HEK293 (cell line): ENCODE results near the gene DNMT3B.

Source experiments
- HOXC10 ChIP-seq: sonication (generic); formaldehyde crosslinking; IDR thresholded peaks from 2 replicates; pipeline ENCODE4 v1.8.1; 2023; ENCODE audit warnings: mild to moderate bottlenecking, missing genetic modification reagents
- TCF7L2 ChIP-seq: IDR thresholded peaks from 2 replicates; pipeline ENCODE4 v1.6.1; 2011; ENCODE audit warnings: low read depth, mild to moderate bottlenecking, inconsistent platforms, low read length, moderate library complexity, borderline replicate concordance
- ZBTB20 ChIP-seq: fragments of 450-650 bp; formaldehyde crosslinking; IDR thresholded peaks from 2 replicates; pipeline ENCODE4 v1.5.1; 2016; ENCODE audit warnings: missing biosample characterization, missing genetic modification characterization
- ZNF48 ChIP-seq: fragments of 450-650 bp; formaldehyde crosslinking; IDR thresholded peaks from 2 replicates; pipeline ENCODE4 v1.5.1; 2016; ENCODE audit warnings: missing biosample characterization, missing genetic modification characterization
- ZNF521 ChIP-seq: fragments of 450-650 bp; formaldehyde crosslinking; IDR thresholded peaks from 2 replicates; pipeline ENCODE4 v1.5.1; 2017; ENCODE audit warnings: missing biosample characterization, mild to moderate bottlenecking, missing genetic modification characterization
- TF ChIP-seq, protein P1 (sequence below): fragments of 450-650 bp; formaldehyde crosslinking; IDR thresholded peaks from 2 replicates; pipeline ENCODE4 v1.5.1; 2016; ENCODE audit warnings: missing biosample characterization, missing genetic modification characterization
- TF ChIP-seq, protein P2 (sequence below): sonication (generic); formaldehyde crosslinking; IDR thresholded peaks from 2 replicates; pipeline ENCODE4 v1.8.1; 2022; ENCODE audit warnings: mild to moderate bottlenecking, moderate library complexity, missing genetic modification reagents
- TF ChIP-seq, protein P3 (sequence below): fragments of 450-650 bp; formaldehyde crosslinking; IDR thresholded peaks from 2 replicates; pipeline ENCODE4 v1.5.1; 2016; ENCODE audit warnings: missing biosample characterization, missing genetic modification characterization
- TF ChIP-seq, protein P4 (sequence below): fragments of 450-650 bp; formaldehyde crosslinking; IDR thresholded peaks from 2 replicates; pipeline ENCODE4 v1.5.1; 2016; ENCODE audit warnings: missing biosample characterization, missing genetic modification characterization
- TF ChIP-seq, protein P5 (sequence below): fragments of 450-650 bp; formaldehyde crosslinking; IDR thresholded peaks from 2 replicates; pipeline ENCODE4 v1.5.1; 2016; ENCODE audit warnings: missing biosample characterization, missing genetic modification characterization
- TF ChIP-seq, protein P6 (sequence below): fragments of 450-650 bp; formaldehyde crosslinking; IDR thresholded peaks from 2 replicates; pipeline ENCODE4 v1.5.1; 2016; ENCODE audit warnings: missing biosample characterization, missing genetic modification characterization
- TF ChIP-seq, protein P7 (sequence below): fragments of 450-650 bp; formaldehyde crosslinking; IDR thresholded peaks from 2 replicates; pipeline ENCODE4 v1.5.1; 2017; ENCODE audit warnings: missing biosample characterization, missing genetic modification characterization
- TF ChIP-seq, protein P8 (sequence below): fragments of 450-650 bp; IDR thresholded peaks from 2 replicates; pipeline ENCODE4 v1.5.1; 2018; ENCODE audit warnings: missing biosample characterization, missing genetic modification characterization

DNA sequence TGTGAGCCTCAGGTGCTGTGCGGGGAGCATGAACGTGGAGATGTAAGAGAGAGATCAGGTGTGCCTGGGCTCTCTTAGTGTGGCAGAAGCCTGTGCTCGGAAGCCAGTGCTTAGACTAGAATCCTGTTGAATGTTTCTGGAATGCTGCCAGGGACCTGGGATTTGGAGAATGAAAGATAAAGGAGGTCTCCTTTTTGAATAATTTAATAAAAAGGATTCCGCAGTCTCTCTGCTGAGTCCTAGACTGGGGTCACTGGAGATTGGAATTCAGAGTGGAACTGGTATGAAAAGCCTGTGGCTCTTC lies 77.7 kb downstream of the DNMT3B start:
- TF ChIP-seq TCF7L2 (no peak), ZNF48 (tag by site-specific recombination) (no peak), ZBTB20 (no peak), HOXC10 (no peak), ZNF521 (tag by site-specific recombination) (no peak)
- TF ChIP-seq, protein P1, sequence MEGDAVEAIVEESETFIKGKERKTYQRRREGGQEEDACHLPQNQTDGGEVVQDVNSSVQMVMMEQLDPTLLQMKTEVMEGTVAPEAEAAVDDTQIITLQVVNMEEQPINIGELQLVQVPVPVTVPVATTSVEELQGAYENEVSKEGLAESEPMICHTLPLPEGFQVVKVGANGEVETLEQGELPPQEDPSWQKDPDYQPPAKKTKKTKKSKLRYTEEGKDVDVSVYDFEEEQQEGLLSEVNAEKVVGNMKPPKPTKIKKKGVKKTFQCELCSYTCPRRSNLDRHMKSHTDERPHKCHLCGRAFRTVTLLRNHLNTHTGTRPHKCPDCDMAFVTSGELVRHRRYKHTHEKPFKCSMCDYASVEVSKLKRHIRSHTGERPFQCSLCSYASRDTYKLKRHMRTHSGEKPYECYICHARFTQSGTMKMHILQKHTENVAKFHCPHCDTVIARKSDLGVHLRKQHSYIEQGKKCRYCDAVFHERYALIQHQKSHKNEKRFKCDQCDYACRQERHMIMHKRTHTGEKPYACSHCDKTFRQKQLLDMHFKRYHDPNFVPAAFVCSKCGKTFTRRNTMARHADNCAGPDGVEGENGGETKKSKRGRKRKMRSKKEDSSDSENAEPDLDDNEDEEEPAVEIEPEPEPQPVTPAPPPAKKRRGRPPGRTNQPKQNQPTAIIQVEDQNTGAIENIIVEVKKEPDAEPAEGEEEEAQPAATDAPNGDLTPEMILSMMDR, result no peak
- TF ChIP-seq, protein P2, sequence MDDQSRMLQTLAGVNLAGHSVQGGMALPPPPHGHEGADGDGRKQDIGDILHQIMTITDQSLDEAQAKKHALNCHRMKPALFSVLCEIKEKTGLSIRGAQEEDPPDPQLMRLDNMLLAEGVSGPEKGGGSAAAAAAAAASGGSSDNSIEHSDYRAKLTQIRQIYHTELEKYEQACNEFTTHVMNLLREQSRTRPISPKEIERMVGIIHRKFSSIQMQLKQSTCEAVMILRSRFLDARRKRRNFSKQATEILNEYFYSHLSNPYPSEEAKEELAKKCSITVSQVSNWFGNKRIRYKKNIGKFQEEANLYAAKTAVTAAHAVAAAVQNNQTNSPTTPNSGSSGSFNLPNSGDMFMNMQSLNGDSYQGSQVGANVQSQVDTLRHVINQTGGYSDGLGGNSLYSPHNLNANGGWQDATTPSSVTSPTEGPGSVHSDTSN (CRISPR knock-in tag), result no peak
- TF ChIP-seq, protein P3, sequence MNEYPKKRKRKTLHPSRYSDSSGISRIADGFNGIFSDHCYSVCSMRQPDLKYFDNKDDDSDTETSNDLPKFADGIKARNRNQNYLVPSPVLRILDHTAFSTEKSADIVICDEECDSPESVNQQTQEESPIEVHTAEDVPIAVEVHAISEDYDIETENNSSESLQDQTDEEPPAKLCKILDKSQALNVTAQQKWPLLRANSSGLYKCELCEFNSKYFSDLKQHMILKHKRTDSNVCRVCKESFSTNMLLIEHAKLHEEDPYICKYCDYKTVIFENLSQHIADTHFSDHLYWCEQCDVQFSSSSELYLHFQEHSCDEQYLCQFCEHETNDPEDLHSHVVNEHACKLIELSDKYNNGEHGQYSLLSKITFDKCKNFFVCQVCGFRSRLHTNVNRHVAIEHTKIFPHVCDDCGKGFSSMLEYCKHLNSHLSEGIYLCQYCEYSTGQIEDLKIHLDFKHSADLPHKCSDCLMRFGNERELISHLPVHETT (tag by site-specific recombination), result no peak
- TF ChIP-seq, protein P4, sequence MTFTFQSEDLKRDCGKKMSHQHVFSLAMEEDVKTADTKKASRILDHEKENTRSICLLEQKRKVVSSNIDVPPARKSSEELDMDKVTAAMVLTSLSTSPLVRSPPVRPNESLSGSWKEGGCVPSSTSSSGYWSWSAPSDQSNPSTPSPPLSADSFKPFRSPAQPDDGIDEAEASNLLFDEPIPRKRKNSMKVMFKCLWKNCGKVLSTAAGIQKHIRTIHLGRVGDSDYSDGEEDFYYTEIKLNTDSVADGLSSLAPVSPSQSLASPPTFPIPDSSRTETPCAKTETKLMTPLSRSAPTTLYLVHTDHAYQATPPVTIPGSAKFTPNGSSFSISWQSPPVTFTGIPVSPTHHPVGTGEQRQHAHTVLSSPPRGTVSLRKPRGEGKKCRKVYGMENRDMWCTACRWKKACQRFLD (tag by site-specific recombination), result no peak
- TF ChIP-seq, protein P5, sequence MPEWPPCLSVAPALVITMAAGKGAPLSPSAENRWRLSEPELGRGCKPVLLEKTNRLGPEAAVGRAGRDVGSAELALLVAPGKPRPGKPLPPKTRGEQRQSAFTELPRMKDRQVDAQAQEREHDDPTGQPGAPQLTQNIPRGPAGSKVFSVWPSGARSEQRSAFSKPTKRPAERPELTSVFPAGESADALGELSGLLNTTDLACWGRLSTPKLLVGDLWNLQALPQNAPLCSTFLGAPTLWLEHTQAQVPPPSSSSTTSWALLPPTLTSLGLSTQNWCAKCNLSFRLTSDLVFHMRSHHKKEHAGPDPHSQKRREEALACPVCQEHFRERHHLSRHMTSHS, result no peak
- TF ChIP-seq, protein P6, sequence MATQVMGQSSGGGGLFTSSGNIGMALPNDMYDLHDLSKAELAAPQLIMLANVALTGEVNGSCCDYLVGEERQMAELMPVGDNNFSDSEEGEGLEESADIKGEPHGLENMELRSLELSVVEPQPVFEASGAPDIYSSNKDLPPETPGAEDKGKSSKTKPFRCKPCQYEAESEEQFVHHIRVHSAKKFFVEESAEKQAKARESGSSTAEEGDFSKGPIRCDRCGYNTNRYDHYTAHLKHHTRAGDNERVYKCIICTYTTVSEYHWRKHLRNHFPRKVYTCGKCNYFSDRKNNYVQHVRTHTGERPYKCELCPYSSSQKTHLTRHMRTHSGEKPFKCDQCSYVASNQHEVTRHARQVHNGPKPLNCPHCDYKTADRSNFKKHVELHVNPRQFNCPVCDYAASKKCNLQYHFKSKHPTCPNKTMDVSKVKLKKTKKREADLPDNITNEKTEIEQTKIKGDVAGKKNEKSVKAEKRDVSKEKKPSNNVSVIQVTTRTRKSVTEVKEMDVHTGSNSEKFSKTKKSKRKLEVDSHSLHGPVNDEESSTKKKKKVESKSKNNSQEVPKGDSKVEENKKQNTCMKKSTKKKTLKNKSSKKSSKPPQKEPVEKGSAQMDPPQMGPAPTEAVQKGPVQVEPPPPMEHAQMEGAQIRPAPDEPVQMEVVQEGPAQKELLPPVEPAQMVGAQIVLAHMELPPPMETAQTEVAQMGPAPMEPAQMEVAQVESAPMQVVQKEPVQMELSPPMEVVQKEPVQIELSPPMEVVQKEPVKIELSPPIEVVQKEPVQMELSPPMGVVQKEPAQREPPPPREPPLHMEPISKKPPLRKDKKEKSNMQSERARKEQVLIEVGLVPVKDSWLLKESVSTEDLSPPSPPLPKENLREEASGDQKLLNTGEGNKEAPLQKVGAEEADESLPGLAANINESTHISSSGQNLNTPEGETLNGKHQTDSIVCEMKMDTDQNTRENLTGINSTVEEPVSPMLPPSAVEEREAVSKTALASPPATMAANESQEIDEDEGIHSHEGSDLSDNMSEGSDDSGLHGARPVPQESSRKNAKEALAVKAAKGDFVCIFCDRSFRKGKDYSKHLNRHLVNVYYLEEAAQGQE (tag by site-specific recombination), result no peak
- TF ChIP-seq, protein P7, sequence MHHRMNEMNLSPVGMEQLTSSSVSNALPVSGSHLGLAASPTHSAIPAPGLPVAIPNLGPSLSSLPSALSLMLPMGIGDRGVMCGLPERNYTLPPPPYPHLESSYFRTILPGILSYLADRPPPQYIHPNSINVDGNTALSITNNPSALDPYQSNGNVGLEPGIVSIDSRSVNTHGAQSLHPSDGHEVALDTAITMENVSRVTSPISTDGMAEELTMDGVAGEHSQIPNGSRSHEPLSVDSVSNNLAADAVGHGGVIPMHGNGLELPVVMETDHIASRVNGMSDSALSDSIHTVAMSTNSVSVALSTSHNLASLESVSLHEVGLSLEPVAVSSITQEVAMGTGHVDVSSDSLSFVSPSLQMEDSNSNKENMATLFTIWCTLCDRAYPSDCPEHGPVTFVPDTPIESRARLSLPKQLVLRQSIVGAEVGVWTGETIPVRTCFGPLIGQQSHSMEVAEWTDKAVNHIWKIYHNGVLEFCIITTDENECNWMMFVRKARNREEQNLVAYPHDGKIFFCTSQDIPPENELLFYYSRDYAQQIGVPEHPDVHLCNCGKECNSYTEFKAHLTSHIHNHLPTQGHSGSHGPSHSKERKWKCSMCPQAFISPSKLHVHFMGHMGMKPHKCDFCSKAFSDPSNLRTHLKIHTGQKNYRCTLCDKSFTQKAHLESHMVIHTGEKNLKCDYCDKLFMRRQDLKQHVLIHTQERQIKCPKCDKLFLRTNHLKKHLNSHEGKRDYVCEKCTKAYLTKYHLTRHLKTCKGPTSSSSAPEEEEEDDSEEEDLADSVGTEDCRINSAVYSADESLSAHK (tag by site-specific recombination), result no peak
- TF ChIP-seq, protein P8, sequence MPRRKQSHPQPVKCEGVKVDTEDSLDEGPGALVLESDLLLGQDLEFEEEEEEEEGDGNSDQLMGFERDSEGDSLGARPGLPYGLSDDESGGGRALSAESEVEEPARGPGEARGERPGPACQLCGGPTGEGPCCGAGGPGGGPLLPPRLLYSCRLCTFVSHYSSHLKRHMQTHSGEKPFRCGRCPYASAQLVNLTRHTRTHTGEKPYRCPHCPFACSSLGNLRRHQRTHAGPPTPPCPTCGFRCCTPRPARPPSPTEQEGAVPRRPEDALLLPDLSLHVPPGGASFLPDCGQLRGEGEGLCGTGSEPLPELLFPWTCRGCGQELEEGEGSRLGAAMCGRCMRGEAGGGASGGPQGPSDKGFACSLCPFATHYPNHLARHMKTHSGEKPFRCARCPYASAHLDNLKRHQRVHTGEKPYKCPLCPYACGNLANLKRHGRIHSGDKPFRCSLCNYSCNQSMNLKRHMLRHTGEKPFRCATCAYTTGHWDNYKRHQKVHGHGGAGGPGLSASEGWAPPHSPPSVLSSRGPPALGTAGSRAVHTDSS, result no peak
